Right ventricle myocardium inferior (tissue), 1 donor: ENCODE measurements around the gene ATP6V0E1. TPM values are rescaled to one million over a fixed set of nuclear protein-coding genes. Genes with fewer than 3 reads are reported as not detected.
"Not testable (repeated sequence)": the region's sequence is repeated elsewhere in the genome, so short reads cannot be mapped to it uniquely, and the experiment has no call there.

ENCODE experiments used
- ATAC-seq: fragments of 200-7000 bp; cut with Tn5 transposase; one replicate; pipeline ENCODE4 v1.9.1; 2020; ENCODE audit warnings: mild to moderate bottlenecking, moderate library complexity
- DNase-seq: peaks from one replicate; pipeline ENCODE4 v3.0.0; 2021; ENCODE audit errors: missing footprints
- intact Hi-C: fragments of 100-400 bp; cut with DNase I; formaldehyde crosslinking; loops from one replicate; pipeline ENCODE4 v1.11.0; 2022
- total RNA-seq: library from RNA; stranded (reverse); fragmentation: NEBNext Ultra II Directional; extraction: Animal tissue kit (Norgen Biotek cat#: 25700); gene quantifications from one replicate; pipeline ENCODE4 v1.2.1, GENCODE V29; 2021
- donor health status: DM: no; HTN: yes; CAD: no; lungs with severe emphysema.

ATP6V0E1 gene
- total RNA-seq, 1 donor from 2014 or later, result 167 TPM

DNA sequence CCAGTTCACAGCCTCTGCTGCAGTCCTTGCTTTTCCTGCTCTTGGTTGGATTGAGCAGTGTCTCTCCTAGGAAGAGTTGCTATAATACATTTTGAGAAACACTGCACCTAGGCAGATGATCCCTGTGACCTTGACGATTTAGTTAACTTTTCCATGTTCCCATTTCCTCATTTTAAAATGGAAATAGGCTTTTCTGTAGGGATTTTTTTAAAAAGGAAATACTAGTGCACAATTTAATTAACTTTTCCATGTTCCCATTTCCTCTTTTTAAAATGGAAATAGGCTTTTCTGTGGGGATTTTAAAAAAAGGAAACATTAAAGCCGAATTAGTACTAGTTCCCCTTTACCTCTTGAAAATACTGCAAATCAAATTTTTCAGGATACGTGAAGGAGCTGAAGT lies 4.7 kb downstream of the ATP6V0E1 start:
- intact Hi-C loops, result loop anchor here (10.0 kb wide), 1 partner anchor 157 kb away; the partner anchor contains the start of gene BNIP1
- DNase-seq (no peak), ATAC-seq (no peak)

DNA sequence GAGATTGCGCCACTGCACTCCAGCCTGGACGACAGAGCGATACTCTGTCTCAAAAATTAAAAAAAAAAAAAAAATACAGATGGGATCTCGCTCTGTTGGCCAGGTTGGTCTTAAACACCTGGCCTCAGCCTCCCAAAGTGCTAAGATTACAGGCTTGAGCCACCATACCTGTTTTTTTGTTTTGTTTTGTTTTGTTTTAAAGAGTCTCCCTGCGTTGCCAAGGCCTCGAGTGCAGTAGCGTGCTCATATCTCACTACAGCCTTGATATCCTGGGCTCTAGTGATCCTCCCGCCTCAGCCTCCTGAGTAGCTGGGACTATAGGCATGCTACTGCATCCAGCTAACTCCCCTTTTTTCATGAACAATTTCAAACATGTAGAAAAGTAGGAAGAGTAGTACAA lies 7.2 kb downstream of the ATP6V0E1 start:
- DNase-seq (no peak), ATAC-seq (no peak)
- intact Hi-C loops, result no loop called here

DNA sequence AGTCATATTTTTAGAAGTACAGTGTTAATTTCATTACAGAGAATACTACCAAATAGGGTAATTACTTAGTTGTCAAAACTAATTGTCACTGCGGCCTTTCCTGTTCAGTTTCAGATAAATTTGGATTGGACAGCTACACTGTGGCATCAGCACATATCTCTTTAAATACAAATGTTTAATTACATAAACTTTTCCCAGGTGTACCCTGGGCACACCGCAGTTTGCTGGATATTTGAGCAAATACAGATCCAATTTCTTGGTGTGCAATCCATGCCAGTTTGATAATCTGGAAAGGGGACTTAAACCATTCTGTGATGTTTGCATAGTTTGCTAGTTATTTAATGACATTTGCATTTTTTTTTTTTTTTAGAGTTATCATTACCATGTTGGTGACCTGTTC lies 10.8 kb downstream of the ATP6V0E1 start:
- intact Hi-C loops, result no loop called here
- no peak for ATAC-seq

DNA sequence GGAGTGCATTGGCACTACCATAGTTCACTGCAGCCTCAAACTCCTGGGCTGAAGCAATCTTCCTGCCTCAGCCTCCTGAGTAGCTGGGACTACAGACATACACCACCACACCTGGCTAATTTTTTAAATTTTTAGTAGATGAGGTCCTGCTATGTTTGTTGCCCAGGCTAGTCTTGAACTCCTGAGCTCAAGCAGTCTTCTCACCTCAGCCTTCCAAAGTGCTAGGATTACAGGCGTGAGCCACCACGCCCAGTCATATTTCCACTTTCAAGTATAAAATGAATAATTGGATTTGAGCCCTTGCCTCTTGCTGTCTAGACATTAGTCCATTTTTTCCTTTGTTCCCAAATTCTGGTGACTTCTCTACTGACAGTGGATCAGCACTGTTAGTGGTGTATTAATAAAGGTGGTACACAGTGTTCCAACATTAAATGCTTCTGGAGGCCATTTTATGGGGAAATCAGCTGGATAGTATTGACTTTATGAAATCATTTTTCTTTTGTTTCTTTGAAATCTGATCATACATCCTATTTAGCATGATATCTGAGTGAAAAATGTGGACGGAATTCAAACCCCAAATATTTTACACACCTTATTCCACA lies 15.9 kb downstream of the ATP6V0E1 start:
- intact Hi-C loops, result no loop called here
- ATAC-seq (no peak), DNase-seq (no peak)

More for the DNA sequence above, 10.8 kb downstream of the ATP6V0E1 start:
- DNase-seq, result no peak

DNA sequence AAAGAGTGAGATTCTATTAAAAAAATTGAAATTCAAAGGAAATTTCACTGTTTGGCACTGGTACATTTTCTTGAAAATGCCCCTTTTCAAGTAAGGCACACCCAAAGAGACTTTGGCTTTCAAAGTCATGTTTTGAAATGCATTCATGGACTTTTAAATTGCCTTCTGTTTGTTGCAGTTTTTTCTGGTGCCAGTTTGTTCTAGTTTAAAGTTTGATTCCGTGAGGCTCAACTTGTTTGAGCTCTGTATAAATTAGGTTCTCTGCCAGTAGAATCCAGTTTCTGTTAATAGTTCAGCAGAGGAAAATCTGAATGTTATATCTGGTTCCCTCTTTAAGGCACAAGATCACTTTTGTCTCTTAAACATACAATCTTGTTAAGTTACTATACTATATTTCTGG lies 16.4 kb downstream of the ATP6V0E1 start:
- no peak for ATAC-seq
- DNase-seq, result no peak
- intact Hi-C loops, result no loop called here

DNA sequence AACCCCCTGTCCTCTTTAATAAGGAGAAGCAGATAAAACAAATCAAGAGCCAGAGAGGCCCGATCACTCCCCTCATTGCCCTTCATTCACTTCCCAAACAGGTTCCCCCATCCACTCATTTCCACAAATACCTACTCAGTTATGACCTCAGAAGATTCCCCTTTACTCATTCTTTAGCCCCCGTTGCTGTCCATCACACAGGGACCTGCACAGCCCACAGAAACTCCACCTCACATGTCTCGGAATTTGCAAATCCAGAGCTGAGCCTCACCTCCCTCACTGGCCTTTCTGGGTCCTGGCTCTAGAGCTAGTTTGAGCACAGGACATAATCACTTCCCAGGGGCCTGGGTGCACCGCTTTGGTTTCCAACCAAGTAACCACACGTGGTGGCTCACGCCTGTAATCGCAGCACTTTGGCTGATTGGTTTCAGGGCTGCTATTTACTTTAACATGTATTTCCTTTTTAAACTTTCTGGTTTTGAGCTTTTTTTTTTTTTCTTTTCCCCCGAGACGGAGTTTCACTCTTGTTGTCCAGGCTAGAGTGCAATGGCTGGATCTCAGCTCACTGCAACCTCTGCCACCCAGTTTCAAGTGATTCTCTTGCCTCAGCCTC lies 17.8 kb downstream of the ATP6V0E1 start:
- DNase-seq (no peak), ATAC-seq (no peak)
- intact Hi-C loops, result no loop called here

DNA sequence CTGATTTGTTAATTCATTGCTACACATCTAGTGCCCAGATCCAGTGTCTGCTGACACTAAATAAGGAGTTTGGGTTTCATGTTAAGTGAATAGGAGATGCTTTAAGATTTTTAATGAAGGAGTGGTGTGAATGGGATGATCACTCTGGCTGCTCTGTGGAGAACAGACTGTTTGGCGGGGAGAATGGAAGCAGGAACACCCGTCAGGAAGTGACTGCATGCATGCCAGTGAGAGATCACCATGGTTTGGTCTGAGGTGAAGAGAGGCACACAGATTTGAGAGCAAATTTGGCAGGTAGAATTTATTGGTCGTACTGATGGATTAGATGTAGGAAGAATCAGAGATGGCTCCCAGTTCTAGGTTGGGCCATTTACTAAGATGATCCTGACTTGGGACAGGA lies 19.8 kb downstream of the ATP6V0E1 start:
- intact Hi-C loops, result no loop called here
- no peak for ATAC-seq
- DNase-seq, result no peak

DNA sequence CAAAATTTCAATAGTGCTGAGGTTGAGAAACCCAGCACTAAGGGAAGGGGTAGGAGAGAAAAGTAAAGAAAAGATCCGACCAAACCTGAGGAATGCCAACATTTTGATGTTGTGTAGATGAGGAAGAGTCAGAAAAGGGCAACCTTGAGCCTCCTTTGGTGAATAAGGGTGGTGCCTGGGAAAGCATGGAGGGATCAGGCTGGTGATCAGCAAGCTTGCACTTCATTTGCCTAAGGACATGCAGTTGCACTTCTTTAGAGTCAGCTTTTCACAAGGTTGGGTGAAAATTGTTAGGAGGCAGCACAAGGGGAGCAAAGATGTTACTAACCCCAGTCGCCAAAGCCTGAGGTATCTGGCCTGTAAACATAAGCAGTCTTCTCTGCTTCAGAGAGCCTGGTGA lies 20.4 kb downstream of the ATP6V0E1 start:
- no peak for DNase-seq
- ATAC-seq, result no peak
- intact Hi-C loops, result no loop called here

DNA sequence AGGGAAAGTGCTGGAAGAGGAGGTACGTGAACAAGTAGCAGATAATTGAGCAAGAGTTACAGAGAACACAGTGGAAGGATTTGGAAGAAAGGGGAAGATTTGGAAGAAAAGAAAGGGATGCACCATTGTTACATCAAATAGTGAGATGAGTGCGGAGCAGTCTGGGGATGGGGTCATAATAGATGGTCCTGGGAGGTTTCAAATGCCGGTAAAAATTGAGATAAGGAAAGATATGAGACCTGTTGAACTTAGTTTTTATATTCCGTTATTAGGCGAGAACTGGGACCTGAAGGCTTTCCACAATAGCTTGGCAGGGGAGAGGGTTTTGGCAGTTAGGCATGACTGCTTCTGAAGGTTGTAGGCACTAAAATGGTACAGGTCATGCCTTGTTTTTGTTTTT lies 20.9 kb downstream of the ATP6V0E1 start:
- intact Hi-C loops, result no loop called here
- DNase-seq (no peak), ATAC-seq (no peak)

DNA sequence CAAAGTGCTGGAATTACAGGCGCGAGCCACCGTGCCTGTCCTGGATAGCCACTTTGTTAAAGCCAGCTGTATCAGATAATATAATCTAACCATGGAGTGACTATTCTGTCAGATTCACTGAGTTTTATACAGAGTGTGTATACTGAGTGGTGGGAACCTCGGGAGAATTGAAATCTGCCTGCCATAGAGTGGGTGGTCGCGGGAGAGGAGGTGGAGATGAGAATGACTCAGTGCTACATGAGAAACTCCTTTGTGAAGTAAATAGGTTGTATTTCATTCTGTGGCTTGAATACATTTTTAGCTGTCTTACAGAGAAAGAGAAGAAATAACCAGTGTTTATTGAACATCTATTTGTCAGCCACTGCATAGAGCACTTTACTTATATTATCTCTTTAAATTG lies 26.4 kb downstream of the ATP6V0E1 start:
- ATAC-seq (no peak), DNase-seq (no peak)
- intact Hi-C loops, result loop anchor here (2.0 to 5.0 kb wide), 2 partner anchors 135 to 272 kb away; partner anchors contain the start of gene BNIP1

DNA sequence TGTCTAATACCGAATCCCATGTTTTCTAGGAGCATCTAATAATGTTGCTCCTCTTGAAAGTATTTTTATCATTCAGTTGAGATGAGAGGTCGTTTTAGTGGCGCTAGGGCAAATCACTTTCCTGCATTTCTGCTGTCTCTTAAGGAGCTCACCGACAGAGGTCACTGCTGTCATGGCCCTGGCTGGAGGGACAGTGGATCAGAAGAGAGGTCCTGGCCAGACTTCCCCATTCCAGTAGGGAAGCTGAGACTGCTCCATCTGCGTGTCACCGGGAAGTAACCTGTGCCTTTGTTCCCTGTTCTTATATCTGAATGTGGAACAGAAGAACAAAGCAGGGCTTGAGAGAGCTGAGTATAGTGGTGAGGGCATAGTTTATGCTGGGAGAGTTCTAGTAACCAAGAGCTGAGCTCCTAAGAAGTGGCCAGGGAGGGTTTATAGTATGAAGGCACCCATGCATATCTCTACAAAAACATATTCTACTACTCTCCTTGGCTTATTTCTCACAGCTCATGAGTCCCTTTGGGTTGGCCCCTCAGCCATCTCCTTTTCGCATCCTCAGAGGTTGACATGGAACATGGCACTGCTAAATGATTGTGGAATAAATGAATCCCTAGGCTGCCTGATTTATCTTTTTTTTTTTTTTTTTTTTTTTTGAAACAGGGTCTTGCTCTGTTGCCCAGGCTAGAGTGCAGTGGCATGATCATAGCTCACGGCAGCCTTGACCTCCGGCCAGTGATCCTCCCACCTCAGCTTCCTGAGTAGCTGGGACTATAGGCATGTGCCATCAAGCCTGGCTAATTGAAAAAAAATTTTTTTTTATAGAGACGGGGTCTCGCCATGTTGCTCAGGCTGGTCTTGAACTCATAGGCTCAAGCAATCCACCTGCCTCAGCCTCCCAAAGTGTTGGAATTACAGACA lies 27.2 kb downstream of the ATP6V0E1 start:
- ATAC-seq (peak; percentile 93), DNase-seq (no peak)
- intact Hi-C loops, result loop anchor here (2.0 to 5.0 kb wide), 2 partner anchors 134 to 271 kb away; partner anchors contain the start of gene BNIP1

DNA sequence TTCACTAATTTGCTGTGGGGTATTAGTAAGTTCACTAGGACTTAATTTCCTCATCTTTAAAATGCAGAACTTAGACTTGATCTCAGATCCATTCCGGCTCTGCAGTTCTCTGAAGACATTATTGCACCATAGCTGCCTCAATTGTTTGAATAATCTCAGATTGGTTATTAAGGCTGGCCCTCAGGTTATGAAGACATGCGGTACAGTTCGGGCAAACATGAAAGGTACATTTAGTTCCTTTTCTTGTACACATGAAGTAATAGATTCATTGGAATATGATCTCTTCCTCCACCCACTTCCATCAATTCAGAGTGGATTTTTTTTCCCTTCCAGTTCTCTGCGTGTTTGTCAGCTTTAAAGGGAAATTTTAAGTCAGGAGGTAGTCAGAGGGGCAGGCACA lies 28.0 kb downstream of the ATP6V0E1 start:
- no peak for DNase-seq
- ATAC-seq, result no peak
- intact Hi-C loops, result loop anchor here (2.0 to 5.0 kb wide), 2 partner anchors 133 to 271 kb away; partner anchors contain the start of gene BNIP1

DNA sequence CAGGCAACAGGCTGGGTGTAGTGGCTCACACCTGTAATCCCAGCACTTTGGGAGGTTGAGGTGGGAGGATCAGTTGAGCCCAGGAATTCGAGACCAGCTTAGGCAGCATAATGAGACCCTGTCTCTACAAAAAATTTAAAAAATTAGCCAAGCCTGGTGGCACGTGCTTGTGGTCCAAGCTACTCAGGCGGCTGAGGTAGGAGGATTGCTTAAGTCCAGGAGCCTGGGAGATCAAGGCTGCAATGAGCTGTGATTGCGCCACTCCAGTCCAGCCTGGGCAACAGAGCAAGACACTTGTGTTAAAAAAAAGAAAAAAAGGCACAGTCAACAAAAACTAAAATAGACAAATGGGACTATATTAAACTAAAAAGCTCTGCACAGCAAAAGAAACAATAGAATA lies 29.3 kb downstream of the ATP6V0E1 start:
- intact Hi-C loops, result loop anchor here (5.0 kb wide), 1 partner anchor 269 kb away; no protein-coding TSS in a partner anchor
- ATAC-seq, result no peak
- peak; percentile 77 for DNase-seq

DNA sequence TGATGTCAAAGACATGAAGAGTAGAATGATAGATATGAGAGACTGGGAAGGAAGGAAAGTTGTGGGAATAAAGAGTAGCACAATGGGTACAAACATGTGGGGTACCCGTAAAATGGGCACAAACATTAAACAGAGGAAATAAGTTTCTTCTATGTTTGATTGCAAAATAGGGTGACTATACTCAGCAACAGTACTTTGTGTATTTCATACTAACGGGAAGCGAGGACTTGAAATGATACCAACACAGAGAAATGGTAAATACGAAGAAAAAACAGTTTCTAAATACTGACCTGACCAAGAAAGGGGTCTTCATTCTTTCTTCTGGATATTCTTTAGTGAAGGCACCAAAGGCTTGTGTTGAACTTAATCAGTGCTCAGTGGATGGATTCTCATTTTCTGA lies 31.1 kb downstream of the ATP6V0E1 start:
- DNase-seq (no peak), ATAC-seq (no peak)
- intact Hi-C loops, result loop anchor here (5.0 kb wide), 1 partner anchor 268 kb away; no protein-coding TSS in a partner anchor

DNA sequence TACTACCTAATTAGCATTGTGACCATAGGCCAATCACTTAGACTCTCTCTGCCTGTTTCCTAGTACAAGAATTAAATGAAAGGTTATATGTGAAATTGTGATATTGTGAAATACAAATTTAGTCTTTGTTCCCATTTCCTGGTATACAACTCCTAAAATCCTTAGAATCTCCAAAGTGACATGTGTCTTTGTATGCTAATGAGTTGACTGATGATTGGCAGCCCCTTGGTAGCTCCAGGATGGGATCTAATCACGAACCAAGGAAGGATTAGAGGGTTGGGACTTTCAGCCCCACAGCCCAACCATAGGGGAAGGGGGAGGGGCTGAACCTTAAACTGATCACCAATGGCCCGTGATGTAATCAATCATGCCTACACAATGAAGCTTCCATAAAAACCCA lies 31.6 kb downstream of the ATP6V0E1 start:
- intact Hi-C loops, result no loop called here

DNA sequence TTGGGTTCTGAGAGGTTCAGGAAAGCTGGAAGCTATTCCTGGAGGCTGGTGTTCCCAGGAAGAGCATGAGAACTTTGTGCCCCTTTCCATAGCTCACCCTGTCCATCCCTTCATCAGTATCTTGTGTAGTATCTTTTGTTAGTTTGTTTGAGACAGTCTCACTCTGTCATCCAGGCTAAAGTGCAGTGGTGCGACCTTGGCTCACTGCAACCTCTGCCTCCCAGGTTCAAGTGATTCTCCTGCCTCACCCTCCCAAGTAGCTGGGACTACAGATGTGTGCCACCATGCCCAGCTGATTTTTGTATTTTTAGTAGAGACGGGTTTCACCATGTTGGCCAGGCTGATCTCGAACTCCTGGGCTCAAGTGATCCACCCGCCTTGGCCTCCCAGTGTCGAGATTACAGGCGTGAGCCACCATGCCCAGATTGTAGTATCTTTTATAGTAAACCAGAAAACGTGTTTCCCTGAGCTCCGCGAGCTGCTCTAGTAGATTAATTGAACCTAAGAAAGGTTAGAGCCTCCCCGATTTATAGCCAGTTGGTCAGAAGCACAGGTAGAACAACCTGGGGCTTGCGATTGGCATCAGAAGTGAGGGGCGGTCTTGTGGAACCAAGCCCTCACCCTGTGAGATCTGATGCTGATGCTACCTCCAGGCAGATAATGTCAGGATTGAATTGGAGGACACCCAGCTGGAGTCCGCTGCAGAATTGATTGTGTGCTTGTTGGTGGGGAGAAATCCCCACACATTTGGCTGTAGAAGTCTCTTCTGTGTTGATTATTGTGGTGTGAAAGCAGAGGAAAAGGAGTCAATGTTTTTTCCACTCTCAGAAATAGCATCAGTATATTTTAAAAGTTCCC lies 32.3 kb downstream of the ATP6V0E1 start:
- DNase-seq (no peak), ATAC-seq (no peak)
- intact Hi-C loops, result no loop called here

More for the DNA sequence above, 31.6 kb downstream of the ATP6V0E1 start:
- no peak for ATAC-seq
- no peak for DNase-seq

DNA sequence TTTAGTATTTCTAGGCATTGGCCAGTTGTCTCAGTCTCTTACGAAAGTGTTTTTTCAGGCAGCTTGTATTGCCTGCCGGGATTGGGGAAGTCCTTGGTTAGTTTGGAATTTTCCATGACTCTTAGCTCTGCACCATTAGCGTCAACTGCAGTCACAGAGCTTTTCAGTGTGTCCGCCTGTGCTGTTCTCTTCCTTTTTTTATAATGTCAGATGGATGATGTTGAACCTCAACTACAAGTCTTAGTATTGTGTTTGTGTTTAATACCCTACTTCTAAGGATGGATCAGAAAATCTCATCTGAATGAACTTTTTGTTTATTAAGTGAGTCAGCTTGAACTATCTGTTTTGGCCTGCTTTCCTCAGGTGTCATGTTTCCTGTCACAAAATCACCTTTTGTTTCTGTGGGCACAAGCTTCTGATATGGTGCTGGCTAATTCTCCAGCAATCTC lies 33.1 kb downstream of the ATP6V0E1 start:
- intact Hi-C loops, result no loop called here
- ATAC-seq (peak; percentile 76), DNase-seq (no peak)

DNA sequence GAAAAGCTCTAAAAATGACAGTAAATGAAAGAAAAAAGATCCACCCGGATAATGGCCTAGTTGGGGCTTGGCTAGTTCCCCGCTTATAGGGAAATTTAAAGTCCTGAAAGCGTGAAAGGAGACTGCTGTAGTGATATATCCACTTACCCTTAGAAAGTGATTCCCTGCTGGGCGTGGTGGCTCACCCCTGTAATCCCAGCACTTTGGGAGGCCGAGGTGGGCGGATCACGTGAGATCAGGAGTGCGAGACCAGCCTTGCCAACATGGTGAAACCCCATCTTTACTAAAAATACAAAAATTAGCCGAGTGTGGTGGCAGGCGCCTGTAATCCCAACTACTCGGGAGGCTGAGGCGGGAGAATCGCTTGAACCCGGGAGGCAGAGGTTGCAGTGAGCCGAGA lies 33.5 kb downstream of the ATP6V0E1 start:
- intact Hi-C loops, DNase-seq: not testable (repeated sequence)

More for the DNA sequence above, 33.5 kb downstream of the ATP6V0E1 start:
- not testable (repeated sequence) for ATAC-seq
